Measurements from ENCODE around the gene DMAC2L.

DNA sequence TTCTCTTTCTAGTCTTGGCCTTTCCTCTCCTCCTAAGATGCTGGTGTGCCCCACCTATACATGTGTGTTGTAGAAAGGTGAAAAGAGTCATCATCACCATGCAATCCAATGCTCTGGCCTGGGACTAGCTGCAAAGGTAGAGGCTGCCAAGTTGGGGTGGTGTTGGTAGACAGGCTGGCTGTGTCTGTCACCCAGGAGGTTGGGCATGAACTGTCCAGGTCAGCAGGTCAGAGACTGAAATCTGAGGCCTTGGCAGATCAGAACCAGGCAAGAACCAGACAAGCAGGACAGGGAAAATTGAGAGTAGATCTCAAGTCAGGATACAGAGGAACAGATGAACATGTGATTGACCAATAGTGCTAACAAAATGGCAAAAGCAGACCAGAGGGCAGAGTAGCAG lies 26.3 kb upstream of the DMAC2L start:
- TF ChIP-seq POLR2AphosphoS5 (IDR thresholded peaks at IDR 0.05; ENCODE audit: low read depth, low read length) (no peak), TCF7L2 (IDR thresholded peaks at IDR 0.05; ENCODE audit: low read depth, low read length) (no peak)
- TF ChIP-seq, protein P1, sequence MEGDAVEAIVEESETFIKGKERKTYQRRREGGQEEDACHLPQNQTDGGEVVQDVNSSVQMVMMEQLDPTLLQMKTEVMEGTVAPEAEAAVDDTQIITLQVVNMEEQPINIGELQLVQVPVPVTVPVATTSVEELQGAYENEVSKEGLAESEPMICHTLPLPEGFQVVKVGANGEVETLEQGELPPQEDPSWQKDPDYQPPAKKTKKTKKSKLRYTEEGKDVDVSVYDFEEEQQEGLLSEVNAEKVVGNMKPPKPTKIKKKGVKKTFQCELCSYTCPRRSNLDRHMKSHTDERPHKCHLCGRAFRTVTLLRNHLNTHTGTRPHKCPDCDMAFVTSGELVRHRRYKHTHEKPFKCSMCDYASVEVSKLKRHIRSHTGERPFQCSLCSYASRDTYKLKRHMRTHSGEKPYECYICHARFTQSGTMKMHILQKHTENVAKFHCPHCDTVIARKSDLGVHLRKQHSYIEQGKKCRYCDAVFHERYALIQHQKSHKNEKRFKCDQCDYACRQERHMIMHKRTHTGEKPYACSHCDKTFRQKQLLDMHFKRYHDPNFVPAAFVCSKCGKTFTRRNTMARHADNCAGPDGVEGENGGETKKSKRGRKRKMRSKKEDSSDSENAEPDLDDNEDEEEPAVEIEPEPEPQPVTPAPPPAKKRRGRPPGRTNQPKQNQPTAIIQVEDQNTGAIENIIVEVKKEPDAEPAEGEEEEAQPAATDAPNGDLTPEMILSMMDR (IDR thresholded peaks at IDR 0.05) = no peak
